Measurements from ENCODE around the gene SKAP1. TPM values are rescaled to one million over a fixed set of nuclear protein-coding genes. Genes with fewer than 3 reads are reported as not detected.

SKAP1 gene
- polyA plus RNA-seq, 3 donors, result 0.13 to 1.0 (median 0.52) TPM

DNA sequence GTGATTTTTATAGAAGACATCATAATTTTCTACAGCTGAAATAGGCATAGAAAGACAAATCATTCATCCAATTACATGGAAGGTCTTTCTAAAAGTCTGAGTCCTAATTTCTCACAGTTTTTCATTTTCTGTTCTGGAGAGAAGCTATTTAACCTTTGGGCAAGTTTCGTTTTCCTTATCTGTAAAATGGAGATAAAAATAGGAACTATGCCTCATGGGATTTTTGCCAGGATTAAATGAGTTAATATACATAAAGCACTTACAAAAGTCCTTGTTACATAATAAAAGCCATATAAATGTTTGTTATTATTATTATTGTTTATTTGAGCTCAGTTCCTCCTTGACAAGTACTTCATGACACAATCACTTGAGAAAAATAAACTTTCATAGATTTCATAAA is 121.4 kb downstream of the SKAP1 start:
- H3K4me1 Mint-ChIP-seq, result peaks cover 3% of the 10 kb centered on the region
- no peaks in the 10 kb centered on the region for H4K20me1 ChIP-seq (ENCODE audit: insufficient read depth, low read length)
- no peak overlapping the region for H3K4me3 ChIP-seq (replicated peaks in 1 of 3; ENCODE audit: low read depth in 2 of 3, low read length in 3 of 3)
- H3K4me2 ChIP-seq (replicated peaks; ENCODE audit: extremely low read depth, low read length, poor library complexity, severe bottlenecking), result no peak overlapping the region
- H3K4me1 ChIP-seq (ENCODE audit: control insufficient read depth in 1 of 2, insufficient read depth in 2 of 2, low read length in 2 of 2), result no peaks in the 10 kb centered on the region
- no peaks in the 10 kb centered on the region for H3K79me2 ChIP-seq (ENCODE audit: insufficient read depth, low read length)
- TF ChIP-seq, protein P1, sequence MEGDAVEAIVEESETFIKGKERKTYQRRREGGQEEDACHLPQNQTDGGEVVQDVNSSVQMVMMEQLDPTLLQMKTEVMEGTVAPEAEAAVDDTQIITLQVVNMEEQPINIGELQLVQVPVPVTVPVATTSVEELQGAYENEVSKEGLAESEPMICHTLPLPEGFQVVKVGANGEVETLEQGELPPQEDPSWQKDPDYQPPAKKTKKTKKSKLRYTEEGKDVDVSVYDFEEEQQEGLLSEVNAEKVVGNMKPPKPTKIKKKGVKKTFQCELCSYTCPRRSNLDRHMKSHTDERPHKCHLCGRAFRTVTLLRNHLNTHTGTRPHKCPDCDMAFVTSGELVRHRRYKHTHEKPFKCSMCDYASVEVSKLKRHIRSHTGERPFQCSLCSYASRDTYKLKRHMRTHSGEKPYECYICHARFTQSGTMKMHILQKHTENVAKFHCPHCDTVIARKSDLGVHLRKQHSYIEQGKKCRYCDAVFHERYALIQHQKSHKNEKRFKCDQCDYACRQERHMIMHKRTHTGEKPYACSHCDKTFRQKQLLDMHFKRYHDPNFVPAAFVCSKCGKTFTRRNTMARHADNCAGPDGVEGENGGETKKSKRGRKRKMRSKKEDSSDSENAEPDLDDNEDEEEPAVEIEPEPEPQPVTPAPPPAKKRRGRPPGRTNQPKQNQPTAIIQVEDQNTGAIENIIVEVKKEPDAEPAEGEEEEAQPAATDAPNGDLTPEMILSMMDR (IDR thresholded peaks at IDR 0.05), result no peak
- no peaks in the 10 kb centered on the region for H3K36me3 ChIP-seq (replicated peaks in 1 of 2; ENCODE audit: control insufficient read depth in 1 of 2, insufficient read depth in 2 of 2, low read length in 2 of 2)
- H3K4me3 Mint-ChIP-seq, result no peak overlapping the region
- no peak overlapping the region for H3K27ac ChIP-seq (ENCODE audit: low read depth in 1 of 2, low read length in 2 of 2)
- DNase-seq, result no peak
- H3K27me3 ChIP-seq (ENCODE audit: control insufficient read depth in 2 of 2, insufficient read depth in 2 of 2, low read length in 2 of 2), result peaks cover 18 to 37% of the 10 kb centered on the region in 2 donors
- H3K27ac Mint-ChIP-seq, result no peak overlapping the region
- no peaks in the 10 kb centered on the region for H3K9me3 Mint-ChIP-seq
- H3K9me3 ChIP-seq (replicated peaks in 1 of 2; ENCODE audit: control insufficient read depth in 1 of 2, insufficient read depth in 1 of 2, low read length in 2 of 2), result no peaks in the 10 kb centered on the region
- H3K27me3 Mint-ChIP-seq (ENCODE audit: low read depth in 3 of 3), result peaks cover 1 to 19% (median 18%) of the 10 kb centered on the region in 3 donors
- no CpG with 5 or more reads among the region's 1 CpG for WGBS (ENCODE audit: insufficient coverage)
- intact Hi-C loops (cut with micrococcal nuclease), result no loop called here
- no peak overlapping the region for H2AFZ ChIP-seq (ENCODE audit: insufficient read depth, low read depth, low read length, poor library complexity, severe bottlenecking)
- H3K9ac ChIP-seq (ENCODE audit: insufficient read depth, low read length, poor library complexity, severe bottlenecking), result no peak overlapping the region
- no peaks in the 10 kb centered on the region for H3K36me3 Mint-ChIP-seq

- Mint-ChIP-seq H3K27ac (peak overlapping the region in 1 of 7 donors; percentile 45), H3K4me3 (peak overlapping the region in 1 of 2 donors; percentile 37), H3K27me3 (ENCODE audit: low read depth in 3 of 3) (peaks cover 1 to 19% (median 17%) of the 10 kb centered on the region in 3 donors), H3K9me3 (no peaks in the 10 kb centered on the region), H3K36me3 (no peaks in the 10 kb centered on the region), H3K4me1 (no peaks in the 10 kb centered on the region)
- Histone ChIP-seq H3K27me3 (ENCODE audit: control insufficient read depth in 2 of 2, insufficient read depth in 2 of 2, low read length in 2 of 2) (peaks cover 19 to 37% of the 10 kb centered on the region in 2 donors), H3K79me2 (ENCODE audit: insufficient read depth, low read length) (no peaks in the 10 kb centered on the region), H2AFZ (ENCODE audit: insufficient read depth, low read depth, low read length, poor library complexity, severe bottlenecking) (no peak overlapping the region), H3K4me3 (replicated peaks in 1 of 3; ENCODE audit: low read depth in 2 of 3, low read length in 3 of 3) (no peak overlapping the region), H3K4me2 (replicated peaks; ENCODE audit: extremely low read depth, low read length, poor library complexity, severe bottlenecking) (no peak overlapping the region), H3K36me3 (replicated peaks in 1 of 2; ENCODE audit: control insufficient read depth in 1 of 2, insufficient read depth in 2 of 2, low read length in 2 of 2) (no peaks in the 10 kb centered on the region), H3K9me3 (replicated peaks in 1 of 2; ENCODE audit: control insufficient read depth in 1 of 2, insufficient read depth in 1 of 2, low read length in 2 of 2) (no peaks in the 10 kb centered on the region), H3K4me1 (ENCODE audit: control insufficient read depth in 1 of 2, insufficient read depth in 2 of 2, low read length in 2 of 2) (no peaks in the 10 kb centered on the region), H3K9ac (ENCODE audit: insufficient read depth, low read length, poor library complexity, severe bottlenecking) (no peak overlapping the region), H4K20me1 (ENCODE audit: insufficient read depth, low read length) (no peaks in the 10 kb centered on the region), H3K27ac (ENCODE audit: low read depth in 1 of 2, low read length in 2 of 2) (no peak overlapping the region)
- DNase-seq, result peak; percentile 23 to 33 (median 29)
- 0% methylated on average over 1 of the region's 4 CpGs for WGBS (ENCODE audit: insufficient coverage)
- intact Hi-C loops (cut with micrococcal nuclease), result no loop called here
- TF ChIP-seq, protein P1 (IDR thresholded peaks at IDR 0.05), result peak; percentile 86
These were observed 122.1 kb downstream of the SKAP1 start for GRCh38 chr17:48307814-48308411.
